Stomach (tissue), 9 donors: ENCODE results near the gene TRIM46. TPM values are rescaled to one million over a fixed set of nuclear protein-coding genes. Genes with fewer than 3 reads are reported as not detected.

ENCODE experiments used
- DNase-seq, 2 donors: peaks; one replicate each; pipeline versions ENCODE4 v3.0.0 to v3.0.0-alpha.2; 2013 to 2019
- H3K27ac ChIP-seq, 5 donors: fragments of 200-600 bp in 4 of 5; sonication (generic) in 4 of 5; one replicate each; pipeline ENCODE4 v1.5.1; 2013 to 2019; ENCODE audit warnings: mild to moderate bottlenecking in 1 of 5, moderate library complexity in 1 of 5
- H3K27me3 ChIP-seq, 3 donors: fragments of 200-600 bp; sonication (generic); one replicate each; pipeline ENCODE4 v1.5.1; 2017 to 2019; ENCODE audit warnings: mixed run types in 1 of 3
- H3K36me3 ChIP-seq, 4 donors: fragments of 200-600 bp; sonication (generic); 1 replicate in 3 of 4; 2 replicates in 1 of 4; pipeline ENCODE4 v1.5.1; 2016 to 2019
- H3K4me1 ChIP-seq, 4 donors: fragments of 200-600 bp; sonication (generic); one replicate each; pipeline ENCODE4 v1.5.1; 2016 to 2019
- H3K4me3 ChIP-seq, 4 donors: fragments of 200-600 bp; sonication (generic) in 3 of 4; one replicate each; pipeline ENCODE4 v1.5.1; 2016 to 2019; ENCODE audit warnings: mild to moderate bottlenecking in 1 of 4
- H3K9me3 ChIP-seq, 4 donors: fragments of 200-600 bp; sonication (generic); one replicate each; pipeline ENCODE4 v1.5.1; 2016 to 2019
- EP300 ChIP-seq: sonication (generic); formaldehyde crosslinking; IDR thresholded peaks from one replicate; pipeline ENCODE4 v1.6.1; 2017; ENCODE audit warnings: antibody characterized with exemption
- POLR2A ChIP-seq, 4 donors: fragments of 450-650 bp; IDR thresholded peaks; one replicate each; pipeline ENCODE4 v1.6.1; 2016; ENCODE audit warnings: antibody characterized with exemption in 4 of 4, control low read depth in 2 of 4, mild to moderate bottlenecking in 1 of 4, moderate library complexity in 1 of 4
- POLR2AphosphoS5 ChIP-seq, 3 donors: sonication (generic); formaldehyde crosslinking; IDR thresholded peaks; one replicate each; pipeline ENCODE4 v1.6.1; 2016; ENCODE audit warnings: antibody characterized with exemption in 3 of 3
- WGBS, 5 donors: extraction: QIAGEN DNeasy Blood & Tissue Kit in 3 of 5; methylation state at CpG; one replicate each; pipeline versions ENCODE4 v1.1.5 to v1.1.7; 2013 to 2018; 5-methylcytosine and 5-hydroxymethylcytosine counted together
- intact Hi-C: fragments of 100-400 bp; cut with DNase I; formaldehyde crosslinking; loops from one replicate; pipeline ENCODE4 v1.15.1; 2023; ENCODE audit warnings: low total_unique reads
- polyA plus RNA-seq, 3 donors: library from polyadenylated mRNA; stranded (reverse); fragments of 200-250 nt; gene quantifications; one replicate each; pipeline ENCODE4 v1.2.3, GENCODE V29; 2013
- total RNA-seq, 5 donors: library from RNA; depleted of rRNA; stranded (reverse); fragments of >200 nt; gene quantifications; one replicate each; pipeline versions ENCODE4 v1.1.0 to v1.2.3, GENCODE V29; 2014 to 2016
- TF ChIP-seq, protein P1 (sequence below), 7 experiments: fragments of 450-650 bp in 4 of 7; fragments of 200-600 bp in 3 of 7; sonication (generic) in 3 of 7; IDR thresholded peaks; one replicate each; pipeline ENCODE4 v1.5.1; 2016 to 2019; ENCODE audit warnings: antibody characterized with exemption in 7 of 7, control low read depth in 2 of 7, mild to moderate bottlenecking in 1 of 7
- donor health status: healthy with polysubstance abuse.
- donor health status: Bipolar disorder and iron deficiency.
- donor health status: healthy.

Gene TRIM46
- total and polyA plus RNA-seq, 8 donors, result 0.58 to 16.9 (median 0.71) TPM; not detected in 2

DNA sequence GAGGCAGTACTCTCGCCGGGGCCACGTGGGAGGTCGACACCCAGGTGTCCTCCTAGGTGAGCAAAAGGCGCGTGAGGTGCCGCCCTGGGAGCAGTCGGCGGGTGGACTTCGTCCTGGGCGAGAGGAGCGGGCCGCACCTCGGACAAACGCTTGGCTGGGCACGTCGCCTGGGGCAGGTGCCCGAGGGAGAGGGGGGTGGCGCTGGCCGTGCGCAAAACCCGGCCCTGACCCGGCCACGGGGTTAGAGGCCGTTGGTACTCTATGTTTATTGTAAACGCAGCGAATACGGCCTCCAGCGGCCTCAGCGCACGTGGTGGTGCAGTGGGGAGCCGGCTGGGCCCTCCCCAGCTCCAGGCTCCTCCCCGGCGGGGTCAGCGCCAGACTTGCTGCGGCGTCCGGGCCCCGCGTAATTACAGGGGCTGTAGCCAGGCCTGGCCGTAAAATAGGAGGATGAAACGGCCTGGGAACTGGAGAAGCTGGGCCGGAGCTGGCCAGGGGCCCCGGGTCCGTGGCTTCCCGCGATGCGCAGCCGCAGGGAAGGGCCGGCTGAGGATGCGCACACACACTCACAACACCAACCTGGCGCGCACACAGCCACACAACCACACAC lies 47.6 kb upstream of the TRIM46 start:
- H3K27me3 ChIP-seq, result peaks cover 0 to 37% (median 9%) of the 10 kb centered on the region in 3 donors
- DNase-seq, result peak; percentile 85 to 91
- H3K27ac ChIP-seq, result peak overlapping the region; percentile 93 to 100 (median 98)
- no peaks in the 10 kb centered on the region for H3K9me3 ChIP-seq
- peaks cover 45 to 75% (median 71%) of the 10 kb centered on the region in 4 donors for H3K4me1 ChIP-seq
- peak overlapping the region; percentile 73 to 78 (median 74) for H3K4me3 ChIP-seq
- 17 to 37% (median 19%) methylated on average over 44 to 53 of the region's 53 CpGs for WGBS, 5 donors
- intact Hi-C loops, result no loop called here
- H3K36me3 ChIP-seq, result peaks cover 0 to 4% (median under 1%) of the 10 kb centered on the region in 4 donors
- TF ChIP-seq EP300 (no peak), POLR2AphosphoS5 (IDR thresholded peaks at IDR 0.05) (peak in 2 of 3 donors; percentile 82 to 84)

DNA sequence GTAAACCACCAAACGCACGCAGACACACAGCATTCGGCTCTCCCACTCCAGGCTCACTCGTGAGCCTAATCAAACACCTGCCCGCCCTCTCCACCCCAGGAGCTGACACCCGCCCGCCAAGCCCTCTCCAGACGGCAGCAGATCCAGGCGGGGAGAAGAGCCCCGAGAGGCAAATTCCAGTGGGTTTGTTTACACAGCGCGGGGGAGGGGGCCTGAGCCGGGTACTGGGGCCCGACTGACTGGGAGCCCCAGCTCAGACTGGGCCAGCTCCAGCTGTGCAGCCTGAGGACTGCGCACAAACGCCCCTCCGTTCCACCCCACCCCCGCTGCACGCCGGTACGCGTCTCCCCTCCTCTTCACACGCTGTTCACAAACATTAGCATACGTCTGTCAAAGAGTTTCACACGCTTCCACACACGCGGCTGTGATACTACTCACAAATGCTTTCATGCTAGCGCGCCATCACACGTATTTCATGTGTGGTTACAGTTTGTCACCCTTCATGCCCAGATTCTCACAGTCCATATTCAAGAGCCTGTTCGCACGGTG lies 47.0 kb upstream of the TRIM46 start:
- no peak for TF ChIP-seq POLR2AphosphoS5 (IDR thresholded peaks at IDR 0.05)
- TF ChIP-seq, protein P1, sequence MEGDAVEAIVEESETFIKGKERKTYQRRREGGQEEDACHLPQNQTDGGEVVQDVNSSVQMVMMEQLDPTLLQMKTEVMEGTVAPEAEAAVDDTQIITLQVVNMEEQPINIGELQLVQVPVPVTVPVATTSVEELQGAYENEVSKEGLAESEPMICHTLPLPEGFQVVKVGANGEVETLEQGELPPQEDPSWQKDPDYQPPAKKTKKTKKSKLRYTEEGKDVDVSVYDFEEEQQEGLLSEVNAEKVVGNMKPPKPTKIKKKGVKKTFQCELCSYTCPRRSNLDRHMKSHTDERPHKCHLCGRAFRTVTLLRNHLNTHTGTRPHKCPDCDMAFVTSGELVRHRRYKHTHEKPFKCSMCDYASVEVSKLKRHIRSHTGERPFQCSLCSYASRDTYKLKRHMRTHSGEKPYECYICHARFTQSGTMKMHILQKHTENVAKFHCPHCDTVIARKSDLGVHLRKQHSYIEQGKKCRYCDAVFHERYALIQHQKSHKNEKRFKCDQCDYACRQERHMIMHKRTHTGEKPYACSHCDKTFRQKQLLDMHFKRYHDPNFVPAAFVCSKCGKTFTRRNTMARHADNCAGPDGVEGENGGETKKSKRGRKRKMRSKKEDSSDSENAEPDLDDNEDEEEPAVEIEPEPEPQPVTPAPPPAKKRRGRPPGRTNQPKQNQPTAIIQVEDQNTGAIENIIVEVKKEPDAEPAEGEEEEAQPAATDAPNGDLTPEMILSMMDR (IDR thresholded peaks at IDR 0.05), result no peak
- no peak for TF ChIP-seq EP300
- no peak for TF ChIP-seq POLR2A (IDR thresholded peaks at IDR 0.05)
- Histone ChIP-seq H3K9me3 (no peaks in the 10 kb centered on the region), H3K27me3 (peaks cover 0 to 37% (median 9%) of the 10 kb centered on the region in 3 donors), H3K4me1 (peaks cover 48 to 81% (median 75%) of the 10 kb centered on the region in 4 donors), H3K4me3 (peak overlapping the region; percentile 73 to 78 (median 74)), H3K36me3 (peaks cover 5 to 10% (median 6%) of the 10 kb centered on the region in 4 donors), H3K27ac (peak overlapping the region; percentile 93 to 100 (median 98))
- WGBS, 5 donors, result 2 to 5% (median 3%) methylated on average over 20 to 32 of the region's 32 CpGs
- intact Hi-C loops, result no loop called here
- DNase-seq, result peak; percentile 63 to 81

DNA sequence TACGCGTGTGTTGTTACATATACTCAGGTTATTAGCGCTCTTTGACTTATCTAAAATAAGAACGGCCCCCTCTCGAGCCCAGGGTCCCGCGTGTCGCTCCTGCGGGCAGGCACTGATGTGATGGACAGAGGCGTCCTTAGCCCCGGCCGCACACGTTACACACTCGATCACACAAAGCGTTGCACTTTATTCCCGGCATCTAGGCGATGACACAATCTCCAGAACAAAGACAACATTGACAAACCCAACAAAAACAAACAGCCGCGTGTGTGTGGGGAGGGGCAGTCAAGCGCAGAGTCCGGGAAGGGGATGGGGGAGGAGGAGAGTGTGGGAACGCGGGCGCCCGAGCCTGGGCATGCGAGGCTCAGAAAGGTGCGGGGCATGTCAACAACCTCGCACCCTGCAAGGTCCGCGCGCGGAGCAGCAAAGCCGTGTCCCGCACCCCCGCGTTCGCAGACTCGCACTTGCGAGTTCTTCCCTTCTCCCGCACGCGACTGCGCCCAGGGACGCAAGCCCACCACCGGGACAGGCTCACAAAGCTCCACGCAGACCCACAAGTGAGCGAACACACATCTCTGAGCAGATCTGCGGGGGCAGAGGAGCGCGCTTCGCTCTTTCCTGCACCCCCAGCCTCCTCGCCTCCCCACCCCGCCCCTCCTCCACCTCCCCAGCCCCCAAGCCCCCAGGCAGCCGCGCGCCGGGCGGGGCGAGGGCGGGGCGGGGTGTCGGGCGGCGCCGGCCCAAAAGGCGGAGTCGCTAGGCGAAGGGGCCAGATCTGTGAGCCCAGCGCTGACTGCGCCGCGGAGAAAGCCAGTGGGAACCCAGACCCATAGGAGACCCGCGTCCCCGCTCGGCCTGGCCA lies 46.3 kb upstream of the TRIM46 start, which contains the start of gene EFNA1:
EFNA1 (plus strand) TSS at position 772 of the 862 bp plus-strand sequence. CDS start 102 bp downstream, outside the sequence.
- 0 to 1% (median 0%) methylated on average over 43 to 76 of the region's 76 CpGs for WGBS, 5 donors
- peak within 1 kb of the TSS; percentile 93 to 100 (median 98) for H3K27ac ChIP-seq

DNA sequence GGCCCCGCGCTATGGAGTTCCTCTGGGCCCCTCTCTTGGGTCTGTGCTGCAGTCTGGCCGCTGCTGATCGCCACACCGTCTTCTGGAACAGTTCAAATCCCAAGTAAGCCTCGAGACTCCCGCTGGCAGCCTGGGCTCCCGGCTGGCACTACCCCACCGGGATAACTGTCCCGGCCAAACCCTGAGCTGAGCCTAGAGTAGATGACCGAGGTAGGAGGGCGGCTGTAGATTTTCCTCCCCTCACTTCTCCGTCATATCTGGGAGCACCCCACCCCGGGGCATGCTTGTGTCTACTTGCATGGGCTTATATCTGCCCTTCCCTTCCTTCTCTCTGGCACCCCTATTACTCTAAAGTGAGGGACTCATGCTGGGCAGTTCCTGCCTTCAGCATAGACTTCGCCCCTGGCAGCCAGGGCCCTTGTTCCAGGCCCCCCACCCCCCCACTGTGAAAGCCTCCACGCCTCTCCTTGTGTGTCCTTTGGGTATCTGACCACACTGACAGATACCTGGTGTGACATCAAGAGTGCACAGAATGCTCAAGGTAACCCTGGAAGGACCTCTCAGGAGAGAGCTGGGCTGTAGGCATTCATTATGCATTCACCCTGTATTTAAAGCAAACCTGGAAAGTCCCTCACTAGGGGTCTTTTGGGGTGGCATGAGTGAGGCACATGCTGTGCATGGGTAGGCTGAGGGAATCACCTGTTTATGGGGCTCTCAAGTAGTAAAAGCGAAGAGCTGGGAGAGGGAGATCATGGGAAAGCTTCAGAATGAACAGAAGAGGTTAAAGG lies 45.5 kb upstream of the TRIM46 start:
- Histone ChIP-seq H3K27me3 (peaks cover 0 to 37% (median 9%) of the 10 kb centered on the region in 3 donors), H3K4me1 (peaks cover 55 to 96% (median 90%) of the 10 kb centered on the region in 4 donors), H3K9me3 (no peaks in the 10 kb centered on the region), H3K4me3 (peak overlapping the region; percentile 73 to 78 (median 74)), H3K36me3 (peaks cover 17 to 25% (median 21%) of the 10 kb centered on the region in 4 donors), H3K27ac (peak overlapping the region; percentile 93 to 100 (median 98))
- DNase-seq, result no peak
- WGBS, 5 donors, result 2 to 6% (median 2%) methylated on average over 15 to 17 of the region's 17 CpGs
- TF ChIP-seq POLR2AphosphoS5 (IDR thresholded peaks at IDR 0.05) (no peak), POLR2A (IDR thresholded peaks at IDR 0.05) (peak in 1 of 4 donors; percentile 64)
- intact Hi-C loops, result no loop called here

More for the DNA sequence above, 46.3 kb upstream of the TRIM46 start, which contains the start of gene EFNA1:
- TF ChIP-seq, protein P1 (IDR thresholded peaks at IDR 0.05), result no peak
- TF ChIP-seq POLR2A (IDR thresholded peaks at IDR 0.05), result no peak
- TF ChIP-seq EP300, result no peak
- TF ChIP-seq POLR2AphosphoS5 (IDR thresholded peaks at IDR 0.05), result peak; percentile 1 to 92 (median 86)
- Histone ChIP-seq H3K9me3 (no peaks in the 10 kb centered on the region), H3K4me1 (peaks cover 55 to 88% (median 82%) of the 10 kb centered on the region in 4 donors), H3K27me3 (peaks cover 0 to 37% (median 9%) of the 10 kb centered on the region in 3 donors), H3K4me3 (peak within 1 kb of the TSS; percentile 73 to 78 (median 74)), H3K36me3 (peaks cover 11 to 17% (median 13%) of the 10 kb centered on the region in 4 donors)
- peak; percentile 82 to 92 for DNase-seq
- intact Hi-C loops, result no loop called here
